Stimulated activated CD8-positive, alpha-beta memory T cell treated with anti-CD3 and anti-CD28 coated beads, Interleukin-12 subunit alpha, Interleukin-12 subunit beta, amount 100 ng/mL, for 1 hour (primary cell): Measurements from ENCODE around the gene FOXJ2.
"Not testable (repeated sequence)": the region's sequence is repeated elsewhere in the genome, so short reads cannot be mapped to it uniquely, and the experiment has no call there.

Source experiments
- DNase-seq: peaks from one replicate; pipeline ENCODE4 v3.0.0-alpha.2; 2020; ENCODE audit warnings: low read depth

Gene FOXJ2

DNA sequence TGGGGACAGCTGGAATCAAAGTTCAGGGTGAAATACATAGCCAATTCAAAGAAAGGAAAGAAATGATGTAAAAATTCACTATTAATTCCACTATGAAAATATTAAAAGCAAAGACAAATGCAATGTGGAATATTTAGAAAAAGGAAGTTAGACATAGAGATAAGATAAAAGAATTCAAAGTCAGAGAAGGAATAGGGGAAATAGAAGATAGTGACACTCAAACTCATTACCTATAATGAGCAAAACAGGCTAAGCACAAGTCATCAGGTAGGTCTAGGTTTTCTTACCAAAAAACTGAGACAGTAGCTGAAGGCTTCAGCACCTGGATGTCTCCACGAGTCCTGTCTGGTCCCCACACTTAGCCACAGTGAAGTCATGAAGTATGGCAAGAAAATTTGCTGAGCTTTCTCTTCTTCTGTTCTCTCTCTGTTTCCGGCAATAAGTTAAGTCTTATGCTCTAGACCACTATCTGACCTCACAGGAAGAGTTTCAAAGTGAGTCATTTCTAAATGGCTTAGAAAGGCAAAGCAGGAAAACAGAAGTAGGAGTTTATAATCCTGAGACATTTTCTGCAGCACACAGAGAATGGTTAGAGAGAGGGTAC lies 33.6 kb downstream of the FOXJ2 start, which contains the start of gene C3AR1:
Gene C3AR1 (minus strand): TSS at position 369 of the 604 bp plus-strand sequence. CDS start 6,174 bp downstream, outside the sequence.
- DNase-seq, result no peak

- no peak for DNase-seq
Observed at GRCh38 chr12:8069582-8069981, 37.1 kb downstream of the FOXJ2 start.

DNA sequence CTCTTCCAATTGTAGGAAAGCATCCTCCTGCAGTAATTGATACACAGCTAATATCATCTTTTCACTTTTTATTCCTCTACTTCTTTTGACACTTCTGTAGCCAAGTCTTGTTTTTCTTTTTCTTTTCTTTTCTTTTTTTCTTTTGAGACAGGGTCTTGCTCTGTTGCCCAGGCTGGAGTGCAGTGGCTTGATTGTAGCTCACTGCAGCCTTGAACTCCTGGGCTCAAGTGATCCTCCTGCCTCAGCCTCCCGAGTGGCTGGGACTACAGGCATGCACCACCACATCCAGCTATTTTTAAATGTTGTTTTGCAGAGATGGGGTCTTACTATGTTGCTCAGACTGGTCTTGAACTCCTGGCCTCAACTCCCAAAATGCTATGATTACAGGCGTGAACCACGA lies 39.3 kb downstream of the FOXJ2 start:
- not testable (repeated sequence) for DNase-seq

DNA sequence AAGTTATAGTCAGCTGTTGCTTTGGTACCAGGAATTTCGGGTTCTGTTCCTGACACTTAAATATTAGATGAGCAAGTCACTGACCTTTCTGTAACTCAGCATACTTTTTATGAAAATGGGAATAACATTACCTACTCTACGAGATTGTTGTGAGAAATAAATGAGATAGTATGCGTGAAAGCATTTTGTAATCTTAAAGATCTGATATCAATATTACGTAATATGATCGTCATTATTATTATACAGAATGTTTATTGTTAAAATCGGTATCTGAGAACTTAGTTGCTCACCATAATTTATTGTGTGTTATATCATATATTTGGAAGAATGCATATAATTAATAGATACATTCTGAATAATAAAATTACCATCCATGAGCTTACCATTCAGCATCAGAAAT lies 43.4 kb downstream of the FOXJ2 start:
- DNase-seq, result no peak

DNA sequence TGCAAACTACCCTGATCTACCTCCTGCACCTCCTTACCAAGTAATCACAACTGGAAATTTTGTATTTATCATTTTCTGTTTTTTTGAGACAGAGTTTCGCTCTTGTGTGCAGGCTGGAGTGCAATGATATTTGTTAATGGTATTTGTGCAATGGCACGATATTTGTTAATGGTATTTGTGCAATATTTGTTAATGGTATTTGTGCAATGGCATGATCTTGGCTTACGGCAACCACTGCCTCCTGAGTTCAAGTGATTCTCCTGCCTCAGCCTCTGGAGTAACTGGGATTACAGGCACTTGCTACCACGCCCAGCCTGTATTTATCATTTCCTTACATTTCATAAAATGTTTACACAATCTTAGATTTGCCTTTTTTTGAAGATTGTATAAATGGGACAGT lies 43.9 kb downstream of the FOXJ2 start:
- no peak for DNase-seq

DNA sequence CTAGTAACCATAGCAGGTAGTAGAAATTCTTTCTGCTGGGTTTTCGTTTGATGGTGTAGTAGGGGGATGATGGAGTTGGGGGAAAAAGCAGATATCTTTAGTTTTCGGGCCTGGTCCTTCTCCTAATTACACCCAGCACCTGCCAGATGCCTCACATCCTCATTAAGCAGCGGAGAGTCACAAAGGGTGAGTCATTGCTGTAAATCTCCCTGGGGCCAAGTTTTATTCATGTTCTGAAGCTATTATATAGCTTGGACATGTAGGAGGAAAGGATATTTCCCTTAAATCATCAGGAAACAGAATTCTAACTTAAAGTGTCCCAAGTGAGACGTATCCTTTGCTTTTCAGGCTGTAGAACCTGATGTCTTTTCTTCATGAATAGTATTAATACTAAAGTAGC lies 44.7 kb downstream of the FOXJ2 start:
- no peak for DNase-seq

DNA sequence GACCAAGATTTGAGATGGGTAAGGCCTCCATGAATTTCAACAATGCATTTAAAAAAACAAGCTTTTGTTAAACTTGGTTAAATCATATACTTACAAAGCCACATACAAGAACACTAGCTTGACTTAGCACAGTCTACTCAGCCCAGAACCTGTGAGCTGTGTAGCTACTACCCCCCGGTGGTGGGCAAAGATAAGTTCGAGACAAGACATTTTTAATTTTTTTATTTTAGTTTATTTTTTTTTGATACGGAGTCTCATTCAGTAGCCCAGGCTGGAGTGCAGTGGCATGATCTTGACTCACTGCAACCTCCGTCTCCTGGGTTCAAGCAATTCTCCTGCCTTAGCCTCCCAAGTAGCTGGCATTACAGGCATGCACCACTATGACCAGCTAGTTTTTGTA lies 45.9 kb downstream of the FOXJ2 start:
- DNase-seq, result peak; percentile 33

DNA sequence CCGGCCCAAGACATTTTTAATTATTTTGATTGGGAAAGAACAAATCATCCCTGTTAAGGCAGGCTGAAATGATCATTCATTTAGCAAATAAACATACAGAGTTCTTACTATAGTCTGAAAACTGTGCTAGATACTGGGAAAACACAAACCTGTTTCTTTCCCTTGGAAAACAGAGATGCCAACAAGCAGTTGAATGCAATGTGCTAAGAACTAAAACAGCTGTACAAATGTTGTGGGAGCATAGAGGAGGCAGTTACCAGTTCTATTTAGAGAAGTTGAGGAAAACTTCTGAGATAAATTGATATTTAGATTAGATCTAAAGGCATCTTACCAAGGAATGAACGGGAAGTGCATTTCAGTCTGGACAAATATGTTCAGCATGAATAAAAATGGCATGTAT lies 46.4 kb downstream of the FOXJ2 start:
- DNase-seq, result no peak

- DNase-seq, result no peak
Observed at GRCh38 chr12:8080120-8080519, 47.6 kb downstream of the FOXJ2 start.

- no peak for DNase-seq
Observed at GRCh38 chr12:8081251-8081920, 48.9 kb downstream of the FOXJ2 start.

DNA sequence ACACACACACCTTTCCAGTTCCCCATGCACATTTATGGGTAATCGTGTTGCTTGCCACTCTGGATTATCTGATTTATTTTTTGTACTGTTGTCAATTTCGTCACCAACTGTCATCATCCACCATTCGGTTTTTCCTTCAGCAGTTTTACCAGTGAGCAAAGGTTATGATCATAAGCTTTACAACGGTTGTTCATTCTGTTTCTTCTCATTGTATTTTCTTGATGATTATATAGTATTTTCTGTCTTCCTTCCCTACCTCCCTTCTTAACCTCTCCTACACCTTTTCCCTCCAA lies 50.2 kb downstream of the FOXJ2 start:
- no peak for DNase-seq

GRCh38 chr12:8084351-8084750 lies 51.8 kb downstream of the FOXJ2 start:
- not testable (repeated sequence) for DNase-seq

- DNase-seq, result no peak
Observed at GRCh38 chr12:8087666-8088065, 55.1 kb downstream of the FOXJ2 start.

- no peak for DNase-seq
Observed at GRCh38 chr12:8088574-8088973, 56.1 kb downstream of the FOXJ2 start.

DNA sequence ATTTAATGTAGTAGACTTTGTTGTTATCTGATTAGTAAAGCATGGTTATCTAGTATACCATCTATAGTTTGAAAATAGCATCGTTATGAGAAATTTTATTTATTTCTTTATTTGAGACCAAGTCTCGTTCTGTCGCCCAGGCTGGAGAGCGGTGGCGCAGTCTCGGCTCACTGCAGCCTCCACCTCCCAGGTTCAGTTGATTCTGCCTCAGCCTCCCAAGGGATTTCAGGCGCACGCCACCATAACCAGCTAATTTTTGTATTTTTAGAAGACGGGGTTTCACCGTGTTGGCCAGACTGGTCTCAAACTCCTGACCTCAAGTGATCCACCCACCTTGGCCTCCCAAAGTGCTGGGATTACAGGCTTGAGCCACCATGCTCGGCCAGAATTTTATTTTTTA lies 56.8 kb downstream of the FOXJ2 start:
- not testable (repeated sequence) for DNase-seq

DNA sequence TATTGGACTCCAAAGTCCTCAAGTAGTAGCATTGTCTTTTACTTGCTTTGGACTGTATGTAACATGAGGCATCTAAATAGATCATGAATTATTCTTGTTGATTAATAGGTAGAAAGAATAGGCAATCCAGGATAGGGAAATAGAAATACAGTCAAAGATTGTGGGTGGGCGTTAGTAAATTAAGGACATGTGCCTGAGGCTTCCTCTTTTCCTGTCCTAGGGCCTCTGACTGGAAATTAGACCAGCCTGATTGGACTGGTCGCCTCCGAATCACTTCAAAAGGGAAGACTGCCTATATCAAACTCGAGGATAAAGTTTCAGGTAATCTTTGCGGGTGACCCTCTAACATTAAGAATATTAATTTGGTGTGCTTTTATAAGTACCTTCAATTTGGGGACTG lies 57.2 kb downstream of the FOXJ2 start:
- no peak for DNase-seq

GRCh38 chr12:8093291-8093690 lies 60.8 kb downstream of the FOXJ2 start:
- DNase-seq, result no peak

DNA sequence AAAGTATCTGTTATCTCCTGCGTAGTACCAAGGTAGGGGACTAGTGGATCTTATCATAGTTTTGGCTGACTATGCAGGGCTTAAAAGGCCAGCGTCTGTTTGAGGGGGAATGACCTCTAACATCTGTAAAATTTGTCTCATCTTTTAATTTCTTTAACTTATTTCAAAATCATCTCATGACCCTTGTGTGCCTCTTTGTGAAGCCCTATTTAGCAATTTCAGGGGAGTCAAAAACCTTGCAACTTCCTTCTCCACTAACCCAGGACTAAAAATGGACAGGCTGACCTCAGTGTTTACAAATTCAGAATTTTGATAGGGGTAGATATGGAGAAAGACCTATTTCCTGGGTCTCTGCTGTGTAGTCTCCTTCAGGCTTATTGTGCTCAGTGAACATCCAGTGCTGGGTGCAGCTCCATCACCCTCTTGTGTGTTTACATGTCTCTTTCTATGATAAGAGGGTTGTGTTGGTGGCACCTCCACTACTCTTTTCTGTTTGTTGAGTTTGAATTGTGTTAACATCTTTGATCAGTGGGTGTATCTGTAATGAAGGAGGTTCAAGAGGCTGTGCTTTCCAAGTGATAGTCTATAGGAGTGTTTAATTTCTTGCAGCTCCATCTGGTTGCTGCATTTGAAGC lies 63.9 kb downstream of the FOXJ2 start:
- DNase-seq, result no peak

DNA sequence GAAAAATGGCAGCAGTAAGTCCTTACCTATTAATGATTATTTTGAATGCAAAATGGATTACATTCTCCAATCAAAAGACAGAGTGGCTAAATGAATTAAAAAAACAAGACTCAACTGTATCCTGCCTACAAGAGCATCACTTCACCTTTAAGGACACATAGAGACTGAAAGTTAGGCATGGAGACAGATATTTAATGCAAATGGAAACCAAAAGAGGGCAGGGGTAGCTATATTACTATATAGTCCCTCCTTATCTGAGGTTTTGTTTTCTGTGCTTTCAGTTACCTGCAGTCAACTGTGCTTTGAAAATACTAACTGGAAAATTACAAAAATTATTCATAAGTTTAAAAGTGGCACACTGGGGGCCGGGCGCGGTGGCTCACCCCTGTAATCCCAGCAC lies 66.7 kb downstream of the FOXJ2 start:
- no peak for DNase-seq
